Kidney (tissue), 14 donors: ENCODE data around the gene NPEPPS. TPM values are rescaled to one million over a fixed set of nuclear protein-coding genes. Genes with fewer than 3 reads are reported as not detected.

Source experiments
- DNase-seq, 5 donors: peaks; one replicate each; pipeline ENCODE4 v3.0.0-alpha.2; 2013 to 2020
- FAIRE-seq: peaks from 2 replicates; lab custom pipeline; 2012; peaks lifted over from hg19 to GRCh38; lab: Jason Lieb, UNC
- H3K27ac ChIP-seq, 2 donors: one replicate each; pipeline ENCODE4 v1.7.0; 2013; ENCODE audit warnings: low read depth in 2 of 2, low read length in 2 of 2, inconsistent platforms in 1 of 2
- H3K27me3 ChIP-seq: one replicate; pipeline ENCODE4 v1.7.1; 2013; ENCODE audit warnings: low read length, inconsistent platforms; ENCODE audit not compliant: control insufficient read depth, insufficient read depth
- H3K36me3 ChIP-seq, 3 donors: one replicate each; pipeline versions ENCODE4 v1.7.0 to v1.7.1; 2013; ENCODE audit warnings: low read length in 3 of 3, control low read depth in 1 of 3, inconsistent platforms in 1 of 3; ENCODE audit not compliant: insufficient read depth in 3 of 3, control insufficient read depth in 2 of 3
- H3K4me1 ChIP-seq, 3 donors: one replicate each; pipeline versions ENCODE4 v1.7.0 to v1.7.1; 2013; ENCODE audit warnings: low read length in 3 of 3, inconsistent platforms in 1 of 3, low read depth in 1 of 3; ENCODE audit not compliant: control insufficient read depth in 2 of 3, insufficient read depth in 2 of 3
- H3K4me3 ChIP-seq, 3 donors: one replicate each; pipeline versions ENCODE4 v1.7.0 to v1.8.1; 2013; ENCODE audit warnings: low read length in 3 of 3, control low read depth in 1 of 3, inconsistent platforms in 1 of 3
- H3K9ac ChIP-seq, 3 donors: one replicate each; pipeline versions ENCODE4 v1.7.0 to v1.7.1; 2013; ENCODE audit warnings: low read length in 3 of 3, control low read depth in 1 of 3, inconsistent platforms in 1 of 3
- H3K9me3 ChIP-seq, 3 donors: one replicate each; pipeline versions ENCODE4 v1.7.0 to v1.7.1; 2013; ENCODE audit warnings: low read length in 3 of 3, control low read depth in 1 of 3, inconsistent platforms in 1 of 3; ENCODE audit not compliant: control insufficient read depth in 2 of 3, insufficient read depth in 1 of 3
- intact Hi-C: fragments of 100-400 bp; cut with DNase I; formaldehyde crosslinking; loops from one replicate; pipeline ENCODE4 v1.11.1; 2022
- polyA plus RNA-seq: library from polyadenylated mRNA; stranded (reverse); fragments of 350-450 nt; fragmentation: Illumina TruSeq; extraction: RNeasy Lipid Tissue Mini Kit (QIAGEN cat#74804); gene quantifications from one replicate; pipeline ENCODE4 v1.2.3, GENCODE V29; 2014; ENCODE audit warnings: low read depth, low replicate concordance; ENCODE audit not compliant: insufficient read depth
- total RNA-seq: library from RNA; stranded (reverse); fragmentation: NEBNext Ultra II Directional; extraction: Animal tissue kit (Norgen Biotek cat#: 25700); gene quantifications from one replicate; pipeline ENCODE4 v1.2.1, GENCODE V29; 2021
- TF ChIP-seq, protein P1 (sequence below): IDR thresholded peaks from 3 replicates; pipeline ENCODE4 v1.5.1; 2012; ENCODE audit warnings: mild to moderate bottlenecking, moderate library complexity, borderline replicate concordance; ENCODE audit not compliant: insufficient read depth; ENCODE audit errors: extremely low read depth
- donor health status: control.
- donor health status: control.
- donor health status: control.
- donor health status: control.
- donor health status: control.
- donor health status: DM: yes; HTN: yes; CAD: no.
- donor health status: Normal renal cell carcinoma (clear cell type).

The NPEPPS gene
- total and polyA plus RNA-seq, 2 donors from 2014 or later = 27.6 to 131 TPM

- H3K9me3 ChIP-seq = no peaks in the 10 kb centered on the region
- no peak for FAIRE-seq
- H3K27ac ChIP-seq = no peak overlapping the region
- intact Hi-C loops = no loop called here
- H3K9ac ChIP-seq = no peak overlapping the region
- H3K27me3 ChIP-seq = no peaks in the 10 kb centered on the region
- no peak overlapping the region for H3K4me3 ChIP-seq
- H3K36me3 ChIP-seq = peaks cover 10 to 33% (median 28%) of the 10 kb centered on the region in 3 donors
- H3K4me1 ChIP-seq = peaks cover 0 to 3% (median 0%) of the 10 kb centered on the region in 3 donors
- TF ChIP-seq, protein P1, sequence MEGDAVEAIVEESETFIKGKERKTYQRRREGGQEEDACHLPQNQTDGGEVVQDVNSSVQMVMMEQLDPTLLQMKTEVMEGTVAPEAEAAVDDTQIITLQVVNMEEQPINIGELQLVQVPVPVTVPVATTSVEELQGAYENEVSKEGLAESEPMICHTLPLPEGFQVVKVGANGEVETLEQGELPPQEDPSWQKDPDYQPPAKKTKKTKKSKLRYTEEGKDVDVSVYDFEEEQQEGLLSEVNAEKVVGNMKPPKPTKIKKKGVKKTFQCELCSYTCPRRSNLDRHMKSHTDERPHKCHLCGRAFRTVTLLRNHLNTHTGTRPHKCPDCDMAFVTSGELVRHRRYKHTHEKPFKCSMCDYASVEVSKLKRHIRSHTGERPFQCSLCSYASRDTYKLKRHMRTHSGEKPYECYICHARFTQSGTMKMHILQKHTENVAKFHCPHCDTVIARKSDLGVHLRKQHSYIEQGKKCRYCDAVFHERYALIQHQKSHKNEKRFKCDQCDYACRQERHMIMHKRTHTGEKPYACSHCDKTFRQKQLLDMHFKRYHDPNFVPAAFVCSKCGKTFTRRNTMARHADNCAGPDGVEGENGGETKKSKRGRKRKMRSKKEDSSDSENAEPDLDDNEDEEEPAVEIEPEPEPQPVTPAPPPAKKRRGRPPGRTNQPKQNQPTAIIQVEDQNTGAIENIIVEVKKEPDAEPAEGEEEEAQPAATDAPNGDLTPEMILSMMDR = peak; percentile 7
- DNase-seq = no peak
Measured at GRCh38 chr17:47618410-47618809, 87.5 kb downstream of the NPEPPS start.

GRCh38 chr17:47620503-47621245 lies 89.8 kb downstream of the NPEPPS start:
- Histone ChIP-seq H3K9me3 (no peaks in the 10 kb centered on the region), H3K4me1 (peaks cover 0 to 3% (median 0%) of the 10 kb centered on the region in 3 donors), H3K27me3 (no peaks in the 10 kb centered on the region), H3K27ac (no peak overlapping the region), H3K4me3 (no peak overlapping the region), H3K36me3 (peaks cover 5 to 29% (median 24%) of the 10 kb centered on the region in 3 donors), H3K9ac (no peak overlapping the region)
- FAIRE-seq (no peak), DNase-seq (no peak)
- TF ChIP-seq, protein P1 = no peak
- intact Hi-C loops = no loop called here

DNA sequence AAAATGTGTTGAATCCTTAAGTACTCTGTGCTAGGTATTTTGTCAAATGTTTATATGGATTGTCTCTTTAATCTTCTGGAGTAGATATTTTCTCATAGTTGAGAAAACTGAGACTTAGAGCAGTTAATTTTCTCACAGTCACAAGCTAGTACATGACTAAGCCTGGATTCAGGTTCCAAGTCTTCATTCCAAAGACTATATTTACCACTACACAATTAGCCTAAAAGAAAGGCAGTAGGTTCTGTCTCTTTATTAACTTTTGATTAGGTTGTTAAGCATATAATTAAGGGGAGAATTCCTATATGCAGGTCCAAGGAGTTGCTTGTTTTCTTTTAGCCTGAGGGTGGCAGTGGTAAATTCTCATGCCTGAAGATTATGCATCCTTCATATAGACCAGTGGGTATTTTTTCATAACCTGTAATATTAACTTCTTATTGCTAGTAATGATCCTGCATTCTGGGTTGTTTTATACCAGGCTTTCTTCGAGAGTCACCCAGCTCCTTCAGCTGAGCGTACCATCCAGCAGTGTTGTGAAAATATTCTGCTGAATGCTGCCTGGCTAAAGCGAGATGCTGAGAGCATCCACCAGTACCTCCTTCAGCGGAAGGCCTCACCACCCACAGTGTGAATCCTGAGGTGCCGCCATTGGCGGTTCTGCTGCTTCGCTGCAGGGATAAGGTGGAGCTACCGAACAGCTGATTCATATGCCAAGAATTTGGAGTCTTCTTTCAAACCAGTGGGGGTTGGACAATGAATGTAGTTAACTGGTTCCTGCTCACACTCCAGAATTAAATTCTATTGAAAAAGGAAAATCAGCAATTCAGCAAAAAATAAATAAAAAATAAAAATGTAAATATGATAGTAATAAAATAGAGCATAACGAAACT lies 90.6 kb downstream of the NPEPPS start:
- DNase-seq = peak in 1 of 5 donors; percentile 77
- no peak overlapping the region for H3K4me3 ChIP-seq
- H3K36me3 ChIP-seq = peaks cover 5 to 29% (median 24%) of the 10 kb centered on the region in 3 donors
- H3K4me1 ChIP-seq = peaks cover 0 to 3% (median 0%) of the 10 kb centered on the region in 3 donors
- peak overlapping the region in 1 of 2 donors; percentile 1 for H3K27ac ChIP-seq
- no peaks in the 10 kb centered on the region for H3K27me3 ChIP-seq
- FAIRE-seq = no peak
- no peak overlapping the region for H3K9ac ChIP-seq
- intact Hi-C loops = no loop called here
- TF ChIP-seq, protein P1 = no peak
- no peaks in the 10 kb centered on the region for H3K9me3 ChIP-seq
